Measurements from ENCODE around the gene AHCYL1.

The AHCYL1 gene

DNA sequence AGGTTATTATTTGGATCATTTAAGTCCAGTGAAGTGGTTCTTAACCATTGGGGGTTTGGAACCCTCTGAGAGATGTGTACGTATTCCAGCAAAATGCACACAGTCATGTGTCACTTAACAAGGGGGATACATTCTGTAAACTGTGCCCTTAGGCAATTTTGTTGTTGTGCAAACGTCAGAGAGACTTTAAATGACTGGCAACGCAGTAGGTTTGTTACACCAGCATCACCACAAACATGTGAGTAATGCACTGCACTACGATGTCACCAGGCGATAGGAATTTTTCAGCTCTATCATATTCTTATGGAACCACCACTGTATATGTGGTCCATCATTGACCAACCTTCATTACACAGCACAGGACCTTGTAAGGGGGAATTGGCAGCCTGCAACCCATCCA, 11.9 kb downstream of the AHCYL1 start:
- no peak for DNase-seq
- TF ChIP-seq POLR2A (IDR thresholded peaks at IDR 0.05; ENCODE audit: low read length) (no peak), GATA1 (IDR thresholded peaks at IDR 0.05; ENCODE audit: low read depth, low read length) (no peak)

DNA sequence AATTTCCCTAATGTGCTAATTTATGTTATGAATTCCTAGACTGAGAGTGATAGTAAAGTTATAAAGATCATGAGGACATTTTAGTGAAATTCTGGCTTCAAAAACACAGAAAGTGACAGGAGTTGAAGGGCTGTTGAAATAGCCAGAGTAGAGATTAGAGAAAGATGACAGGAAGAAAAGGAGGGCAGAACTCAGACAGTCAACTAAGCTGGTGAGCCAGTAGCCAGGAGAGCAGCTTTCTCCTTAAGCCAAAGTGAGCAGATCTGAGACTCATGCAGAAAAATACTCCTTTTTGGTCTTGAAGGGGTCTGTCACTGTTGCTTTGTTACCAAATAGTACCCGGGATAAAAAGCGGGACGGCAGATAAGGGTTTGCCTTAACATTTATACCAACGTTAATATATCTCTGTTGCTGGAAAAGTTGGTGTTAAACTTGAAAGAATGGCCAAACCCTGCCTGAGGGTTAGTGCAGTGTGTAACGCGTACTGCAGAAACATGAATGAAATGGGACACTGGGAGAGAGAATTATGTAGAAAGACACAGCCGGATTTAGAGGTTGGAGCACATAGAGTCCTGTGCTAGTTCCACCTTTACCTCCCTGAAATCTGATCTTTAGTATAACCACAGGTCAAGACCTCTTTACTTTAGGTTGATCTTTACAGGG, 12.8 kb downstream of the AHCYL1 start:
- DNase-seq, result no peak
- TF ChIP-seq GATA1 (IDR thresholded peaks at IDR 0.05; ENCODE audit: low read depth, low read length), result no peak
- TF ChIP-seq POLR2A (IDR thresholded peaks at IDR 0.05; ENCODE audit: low read length), result no peak

DNA sequence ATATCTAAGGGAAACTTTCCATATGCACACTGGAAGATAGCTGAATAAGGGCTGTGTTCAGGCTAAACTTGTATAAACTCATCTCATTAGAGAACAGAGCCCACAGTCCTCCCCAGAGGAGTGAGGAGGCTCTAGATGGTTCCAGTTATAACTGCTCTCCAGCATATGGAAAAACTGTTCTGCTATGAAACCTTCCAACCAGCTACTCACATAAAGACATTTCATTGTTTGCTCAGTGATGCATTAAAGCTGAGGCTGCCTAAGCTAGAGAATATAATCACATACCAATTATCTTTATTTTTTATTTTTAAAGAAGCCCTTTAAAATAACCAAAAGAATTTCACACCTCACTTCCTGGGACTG, 13.3 kb downstream of the AHCYL1 start:
- TF ChIP-seq GATA1 (IDR thresholded peaks at IDR 0.05; ENCODE audit: low read depth, low read length) (no peak), POLR2A (IDR thresholded peaks at IDR 0.05; ENCODE audit: low read length) (no peak)

DNA sequence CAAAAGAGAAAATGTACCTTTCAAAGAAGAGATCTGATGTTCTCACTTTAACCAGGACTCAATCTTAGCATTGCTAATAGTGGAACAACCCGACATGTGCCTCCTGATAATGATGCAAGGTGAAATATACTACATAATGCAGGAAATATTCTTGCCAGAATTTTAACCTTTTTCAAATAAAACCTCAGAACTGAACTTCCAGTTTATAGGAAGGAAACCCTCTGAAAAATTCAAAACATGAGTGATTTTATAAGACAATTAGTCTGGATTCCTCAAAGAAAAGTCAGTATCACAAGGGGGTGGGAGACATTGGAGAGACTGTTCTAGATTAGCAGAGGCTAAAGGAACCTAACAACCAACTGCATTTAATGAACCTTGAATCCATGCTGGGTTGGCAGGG, 18.1 kb downstream of the AHCYL1 start:
- TF ChIP-seq GATA1 (IDR thresholded peaks at IDR 0.05; ENCODE audit: low read depth, low read length) (no peak), POLR2A (IDR thresholded peaks at IDR 0.05; ENCODE audit: low read length) (no peak)

More for the DNA sequence above, 13.3 kb downstream of the AHCYL1 start:
- no peak for DNase-seq

DNA sequence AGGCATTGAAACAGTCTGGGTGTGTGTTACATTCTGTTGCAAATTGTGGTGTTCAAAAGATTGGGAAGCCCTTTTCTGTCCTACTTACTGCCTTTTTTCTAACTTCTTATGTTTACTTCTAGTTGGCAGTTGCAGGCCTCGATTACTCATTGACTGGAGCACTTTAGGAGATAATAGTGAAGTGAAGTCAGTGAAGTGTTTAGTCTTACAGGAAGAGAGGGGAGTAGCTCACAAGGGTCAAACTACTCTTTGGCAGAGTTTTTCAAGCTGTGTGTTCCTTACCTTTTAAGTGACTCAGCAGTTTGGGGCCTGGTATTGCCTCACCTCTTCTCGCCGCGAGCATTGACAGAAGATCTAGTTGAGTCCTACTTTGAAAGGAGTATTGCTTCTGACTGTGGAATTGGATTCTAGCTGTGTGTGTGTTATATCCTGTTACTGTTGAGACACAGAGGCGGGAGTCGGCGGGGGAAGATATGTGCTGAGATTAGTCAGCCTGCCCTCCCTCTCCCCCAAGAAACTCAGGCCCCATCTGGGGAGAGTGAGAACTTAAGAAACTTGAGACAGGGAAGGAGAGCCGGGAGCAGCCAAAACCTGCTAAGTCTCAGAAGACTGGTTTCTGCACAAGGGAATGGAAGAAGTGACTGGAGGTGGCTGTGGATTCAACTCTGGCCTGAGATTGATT, 19.3 kb downstream of the AHCYL1 start:
- TF ChIP-seq GATA1 (IDR thresholded peaks at IDR 0.05; ENCODE audit: low read depth, low read length) (no peak), POLR2A (IDR thresholded peaks at IDR 0.05; ENCODE audit: low read length) (no peak)
- DNase-seq, result peak; percentile 20 to 47

More for the DNA sequence above, 18.1 kb downstream of the AHCYL1 start:
- no peak for DNase-seq

DNA sequence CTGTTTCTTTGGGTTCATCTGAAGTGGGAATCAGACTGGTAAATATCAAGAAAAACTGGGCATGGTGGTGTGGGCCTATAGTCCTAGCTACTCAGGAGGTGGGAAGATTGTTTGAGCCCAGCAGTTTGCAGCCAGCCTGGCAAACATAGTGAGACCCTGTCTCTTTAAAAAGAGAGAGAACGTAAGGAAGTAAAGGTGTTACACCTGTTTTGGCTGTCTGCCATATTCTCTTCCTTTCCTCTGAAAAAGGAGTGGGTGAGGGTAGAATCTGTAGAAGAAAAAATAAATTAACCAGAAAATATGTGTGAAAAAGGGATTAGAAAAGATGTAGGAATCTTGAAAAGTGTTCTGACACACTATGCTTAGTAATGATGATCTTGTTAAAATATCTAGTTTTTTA, 20.0 kb downstream of the AHCYL1 start:
- no peak for DNase-seq
- TF ChIP-seq GATA1 (IDR thresholded peaks at IDR 0.05; ENCODE audit: low read depth, low read length) (no peak), POLR2A (IDR thresholded peaks at IDR 0.05; ENCODE audit: low read length) (no peak)

DNA sequence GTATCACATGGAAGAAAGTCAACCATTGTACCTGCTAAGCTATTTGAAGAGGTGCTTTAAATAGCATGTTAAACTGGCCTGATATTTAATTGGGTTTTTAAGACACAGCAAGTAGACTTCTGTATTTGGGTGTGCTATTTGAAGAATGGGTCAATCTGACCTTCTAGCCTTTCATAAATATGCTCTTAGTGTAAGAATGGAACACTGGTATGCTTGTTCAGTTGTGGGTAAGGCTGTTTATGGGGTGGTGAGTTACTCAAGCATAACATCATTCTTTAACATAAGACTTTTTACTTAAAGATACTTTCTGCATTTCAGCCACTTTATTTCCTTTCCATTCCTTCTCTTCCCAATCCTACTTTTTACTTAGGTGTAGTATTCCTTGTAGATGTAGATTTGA, 21.4 kb downstream of the AHCYL1 start:
- no peak for TF ChIP-seq GATA1 (IDR thresholded peaks at IDR 0.05; ENCODE audit: low read depth, low read length)
- no peak for TF ChIP-seq POLR2A (IDR thresholded peaks at IDR 0.05; ENCODE audit: low read length)
- DNase-seq, result no peak

DNA sequence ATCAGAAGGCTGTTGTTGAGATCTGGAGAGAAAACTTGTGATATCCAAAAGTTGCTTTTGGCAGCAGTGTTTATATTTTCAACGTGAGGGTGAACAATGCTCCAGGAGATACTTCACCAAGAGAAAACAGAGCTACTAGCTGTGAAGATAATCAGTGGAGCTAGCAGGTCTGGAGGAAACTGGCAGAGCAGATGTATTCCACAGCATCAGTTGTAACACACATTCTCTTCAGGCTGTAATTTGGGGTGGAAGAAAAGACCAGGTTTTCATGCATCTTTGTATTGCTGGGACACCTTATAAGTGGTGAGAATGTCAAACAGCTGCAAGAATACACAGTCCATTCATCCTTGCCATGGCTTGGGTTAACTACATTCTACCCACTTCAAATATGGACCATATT, 22.0 kb downstream of the AHCYL1 start:
- no peak for DNase-seq
- no peak for TF ChIP-seq POLR2A (IDR thresholded peaks at IDR 0.05; ENCODE audit: low read length)
- TF ChIP-seq GATA1 (IDR thresholded peaks at IDR 0.05; ENCODE audit: low read depth, low read length), result no peak

DNA sequence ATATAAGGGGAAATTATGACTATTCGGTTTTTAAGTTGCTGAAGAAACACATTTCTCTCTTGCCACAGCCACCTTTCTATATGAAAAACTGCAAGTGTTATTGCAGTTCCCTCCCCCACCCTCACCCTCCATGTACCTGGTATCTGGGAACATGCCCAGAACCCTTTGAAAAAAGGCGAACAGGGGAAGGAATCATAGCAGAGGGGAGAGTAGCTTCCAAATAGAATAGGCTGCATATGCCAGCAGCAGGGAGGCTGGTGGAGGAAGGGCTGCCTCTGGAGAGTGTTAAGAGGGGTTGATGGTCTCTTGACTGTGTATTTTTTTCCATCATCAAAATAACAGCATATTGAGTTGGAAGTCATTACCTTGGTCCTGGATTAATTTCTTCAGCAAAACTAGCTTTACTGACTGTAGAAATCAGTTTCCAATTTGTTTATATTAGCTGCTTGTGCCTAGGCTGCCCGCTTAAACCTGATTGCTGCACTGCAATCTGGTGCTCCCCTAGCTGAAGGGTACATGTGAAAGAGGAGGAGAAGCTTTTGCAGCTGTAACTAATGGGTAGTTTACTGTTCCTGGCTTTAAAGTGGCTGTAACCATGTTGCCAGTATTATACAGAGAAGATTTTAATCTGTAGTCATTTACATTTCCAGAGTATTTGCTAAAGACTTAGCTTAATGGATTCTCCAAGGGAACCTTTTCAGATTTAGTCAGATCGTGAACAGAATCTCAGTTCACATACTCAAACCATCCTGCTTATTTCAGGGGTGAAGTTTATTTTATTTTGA, 22.7 kb downstream of the AHCYL1 start:
- TF ChIP-seq POLR2A (IDR thresholded peaks at IDR 0.05; ENCODE audit: low read length) (no peak), GATA1 (IDR thresholded peaks at IDR 0.05; ENCODE audit: low read depth, low read length) (no peak)
- no peak for DNase-seq

DNA sequence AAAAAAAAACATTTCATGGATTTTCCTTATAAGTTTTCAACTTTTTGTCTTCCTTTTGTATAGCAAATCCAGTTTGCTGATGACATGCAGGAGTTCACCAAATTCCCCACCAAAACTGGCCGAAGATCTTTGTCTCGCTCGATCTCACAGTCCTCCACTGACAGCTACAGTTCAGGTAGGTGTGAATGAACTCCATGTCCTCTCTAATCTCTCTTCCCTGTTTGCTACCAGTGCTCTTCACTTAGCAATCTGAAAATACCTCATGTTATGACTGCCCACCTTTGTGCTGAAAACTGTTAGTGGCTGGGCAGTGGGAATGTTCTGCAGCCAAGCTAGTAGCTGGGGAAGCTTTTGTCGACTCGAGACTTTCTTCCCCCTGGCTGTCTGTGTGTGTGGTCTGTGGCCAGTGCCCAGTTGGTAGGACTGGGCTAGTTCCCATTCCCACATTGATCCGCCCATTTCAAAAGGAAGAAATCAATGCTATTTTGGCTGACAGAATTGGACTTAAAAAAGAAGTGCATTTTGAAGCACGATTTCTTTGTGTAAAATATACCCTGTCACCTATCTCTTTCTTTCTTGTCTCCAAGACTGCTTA, 24.5 kb downstream of the AHCYL1 start:
- no peak for TF ChIP-seq GATA1 (IDR thresholded peaks at IDR 0.05; ENCODE audit: low read depth, low read length)
- TF ChIP-seq POLR2A (IDR thresholded peaks at IDR 0.05; ENCODE audit: low read length), result no peak
- DNase-seq, result no peak

DNA sequence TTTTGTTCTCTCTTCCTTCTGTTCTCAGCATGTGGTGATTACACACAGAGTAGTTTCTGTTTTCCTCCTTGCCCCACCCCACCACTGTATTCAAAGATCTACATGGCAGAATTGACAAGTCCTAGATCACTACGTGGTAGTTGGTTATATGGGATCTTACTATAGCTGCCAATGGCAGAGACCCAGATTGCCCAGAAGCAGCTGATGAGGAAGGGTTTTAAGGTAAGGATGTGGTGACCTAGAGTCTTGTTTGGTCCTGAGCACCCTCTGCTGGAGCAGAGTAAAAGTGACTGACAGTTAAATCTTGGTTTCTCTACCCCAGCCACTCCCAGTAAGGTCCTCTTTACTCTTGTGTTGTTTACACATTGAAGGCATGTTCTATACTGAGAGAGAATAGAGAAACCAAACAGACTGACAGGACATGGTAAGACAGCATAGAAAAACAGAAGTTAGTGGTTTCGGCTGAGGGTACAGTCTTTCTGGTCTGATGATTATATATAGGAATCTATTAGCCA, 27.0 kb downstream of the AHCYL1 start:
- DNase-seq, result peak; percentile 48 to 64
- TF ChIP-seq GATA1 (IDR thresholded peaks at IDR 0.05; ENCODE audit: low read depth, low read length) (no peak), POLR2A (IDR thresholded peaks at IDR 0.05; ENCODE audit: low read length) (no peak)

DNA sequence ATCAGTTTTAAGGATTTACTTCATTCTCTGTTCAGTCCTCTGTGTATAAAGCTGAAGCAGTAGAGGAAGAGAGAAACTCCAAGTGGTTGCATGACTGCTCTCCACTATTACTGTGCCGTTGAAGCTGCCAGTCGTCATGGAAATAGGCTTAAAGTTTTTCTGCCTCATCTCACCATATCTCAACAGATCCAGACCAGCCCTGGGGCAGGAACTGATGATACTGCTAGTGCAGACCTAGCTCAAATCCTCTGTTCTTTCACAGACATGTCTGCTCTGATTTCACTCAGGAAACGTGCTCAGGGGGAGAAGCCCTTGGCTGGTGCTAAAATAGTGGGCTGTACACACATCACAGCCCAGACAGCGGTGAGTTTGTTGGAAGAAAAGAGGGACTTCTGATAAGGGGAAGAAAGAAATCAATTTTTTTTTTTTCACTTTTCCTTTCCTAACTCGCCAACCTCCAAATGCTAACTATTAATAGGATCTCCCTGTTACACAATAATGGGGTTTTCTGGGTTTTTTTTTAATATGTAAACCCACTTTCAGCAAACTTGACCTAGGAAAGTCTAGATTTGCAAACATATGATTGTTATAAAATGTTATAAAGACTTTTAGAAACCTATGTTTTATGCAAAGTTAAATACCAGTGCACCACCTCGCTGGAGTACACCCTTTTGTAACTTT, 27.7 kb downstream of the AHCYL1 start:
- DNase-seq, result no peak
- TF ChIP-seq POLR2A (IDR thresholded peaks at IDR 0.05; ENCODE audit: low read length) (no peak), GATA1 (IDR thresholded peaks at IDR 0.05; ENCODE audit: low read depth, low read length) (no peak)

DNA sequence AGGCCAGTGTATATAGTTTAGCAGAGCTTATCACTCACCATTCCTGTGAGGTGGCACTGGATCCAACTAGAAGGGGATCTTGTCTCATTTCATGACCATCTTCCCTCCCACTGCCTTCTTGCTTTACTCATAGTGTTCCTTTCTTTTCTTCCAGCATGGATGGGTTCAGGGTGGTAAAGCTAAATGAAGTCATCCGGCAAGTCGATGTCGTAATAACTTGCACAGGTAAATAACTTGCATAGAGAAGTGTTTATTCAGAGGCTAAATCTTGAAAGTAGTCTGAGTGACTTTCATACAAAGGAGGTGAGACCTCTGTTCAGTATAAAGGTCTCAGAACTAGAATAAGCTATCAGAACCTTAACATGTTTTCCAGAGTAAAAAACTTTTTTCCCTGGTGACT, 33.2 kb downstream of the AHCYL1 start:
- DNase-seq, result no peak
- TF ChIP-seq POLR2A (IDR thresholded peaks at IDR 0.05; ENCODE audit: low read length) (no peak), GATA1 (IDR thresholded peaks at IDR 0.05; ENCODE audit: low read depth, low read length) (no peak)

Data from erythroblast (primary cell).